HFFc6 (cell line): ENCODE measurements around the gene CLIC3. TPM values are rescaled to one million over a fixed set of nuclear protein-coding genes. Genes with fewer than 3 reads are reported as not detected.

Source experiments
- DNase-seq: peaks from one replicate; pipeline ENCODE4 v3.0.0-alpha.2; 2018
- H3K27ac Mint-ChIP-seq: 2 replicates; pipeline ENCODE4 v1.8.0; 2020; ENCODE audit warnings: mild to moderate bottlenecking, mixed read lengths
- H3K27me3 Mint-ChIP-seq: 2 replicates; pipeline ENCODE4 v1.8.0; 2021; ENCODE audit warnings: mild to moderate bottlenecking, moderate library complexity, mixed read lengths; ENCODE audit not compliant: insufficient read depth
- H3K36me3 Mint-ChIP-seq: 2 replicates; pipeline ENCODE4 v1.8.0; 2021; ENCODE audit warnings: low read depth, mixed read lengths
- H3K4me1 Mint-ChIP-seq: 2 replicates; pipeline ENCODE4 v1.8.0; 2020; ENCODE audit warnings: low read depth, mixed read lengths
- H3K4me3 Mint-ChIP-seq: 2 replicates; pipeline ENCODE4 v1.8.0; 2020; ENCODE audit warnings: mild to moderate bottlenecking, moderate library complexity, mixed read lengths
- H3K9me3 Mint-ChIP-seq: 2 replicates; pipeline ENCODE4 v1.8.0; 2020; ENCODE audit warnings: mild to moderate bottlenecking, mixed read lengths
- total RNA-seq, 6 experiments: library from RNA; stranded (reverse); fragmentation: NEBNext Ultra II Directional; extraction: Animal tissue kit (Norgen Biotek cat#: 25700); gene quantifications; 2 replicates in 1 of 6; 3 replicates in 5 of 6; pipeline ENCODE4 v1.2.3, GENCODE V29; 2021
- TF ChIP-seq, protein P1 (sequence below): fragments of 200-600 bp; sonication (generic); IDR thresholded peaks from 2 replicates; pipeline ENCODE4 v1.5.0; 2021; ENCODE audit warnings: antibody characterized with exemption, mild to moderate bottlenecking

Gene CLIC3
- total RNA-seq, 6 experiments from 2014 or later = 2.7 to 14.6 (median 4.0) TPM

DNA sequence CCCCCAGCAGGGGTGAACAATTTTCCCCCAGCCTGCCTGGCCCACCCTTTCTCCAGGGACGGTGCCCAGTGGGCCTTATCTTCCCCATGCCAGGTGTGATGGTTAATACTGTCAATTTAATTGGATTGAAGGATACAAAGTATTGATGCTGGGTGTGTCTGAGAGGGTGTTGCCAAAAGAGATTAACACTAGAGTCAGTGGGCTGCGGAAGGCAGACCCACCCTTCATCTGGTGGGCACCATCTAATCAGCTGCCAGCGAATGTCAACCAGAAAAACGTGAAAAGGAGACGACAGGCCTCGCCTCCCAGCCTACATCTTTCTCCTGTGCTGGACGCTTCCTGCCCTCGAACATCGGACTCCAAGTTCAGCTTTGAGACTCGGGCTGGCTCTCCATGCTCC is 41.1 kb upstream of the CLIC3 start:
- H3K4me3 Mint-ChIP-seq = no peak overlapping the region
- no peaks in the 10 kb centered on the region for H3K36me3 Mint-ChIP-seq
- H3K27ac Mint-ChIP-seq = no peak overlapping the region
- H3K4me1 Mint-ChIP-seq = no peaks in the 10 kb centered on the region
- TF ChIP-seq, protein P1, sequence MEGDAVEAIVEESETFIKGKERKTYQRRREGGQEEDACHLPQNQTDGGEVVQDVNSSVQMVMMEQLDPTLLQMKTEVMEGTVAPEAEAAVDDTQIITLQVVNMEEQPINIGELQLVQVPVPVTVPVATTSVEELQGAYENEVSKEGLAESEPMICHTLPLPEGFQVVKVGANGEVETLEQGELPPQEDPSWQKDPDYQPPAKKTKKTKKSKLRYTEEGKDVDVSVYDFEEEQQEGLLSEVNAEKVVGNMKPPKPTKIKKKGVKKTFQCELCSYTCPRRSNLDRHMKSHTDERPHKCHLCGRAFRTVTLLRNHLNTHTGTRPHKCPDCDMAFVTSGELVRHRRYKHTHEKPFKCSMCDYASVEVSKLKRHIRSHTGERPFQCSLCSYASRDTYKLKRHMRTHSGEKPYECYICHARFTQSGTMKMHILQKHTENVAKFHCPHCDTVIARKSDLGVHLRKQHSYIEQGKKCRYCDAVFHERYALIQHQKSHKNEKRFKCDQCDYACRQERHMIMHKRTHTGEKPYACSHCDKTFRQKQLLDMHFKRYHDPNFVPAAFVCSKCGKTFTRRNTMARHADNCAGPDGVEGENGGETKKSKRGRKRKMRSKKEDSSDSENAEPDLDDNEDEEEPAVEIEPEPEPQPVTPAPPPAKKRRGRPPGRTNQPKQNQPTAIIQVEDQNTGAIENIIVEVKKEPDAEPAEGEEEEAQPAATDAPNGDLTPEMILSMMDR = no peak
- no peak for DNase-seq
- no peaks in the 10 kb centered on the region; the same call in 1 of the 2 replicates for H3K27me3 Mint-ChIP-seq
- H3K9me3 Mint-ChIP-seq = no peaks in the 10 kb centered on the region

- no peak for DNase-seq
- H3K4me1 Mint-ChIP-seq = no peaks in the 10 kb centered on the region
- no peak overlapping the region for H3K4me3 Mint-ChIP-seq
- H3K9me3 Mint-ChIP-seq = no peaks in the 10 kb centered on the region
- H3K27ac Mint-ChIP-seq = no peak overlapping the region
- H3K36me3 Mint-ChIP-seq = no peaks in the 10 kb centered on the region
- TF ChIP-seq, protein P1 = no peak
- no peaks in the 10 kb centered on the region; the same call in 1 of the 2 replicates for H3K27me3 Mint-ChIP-seq
Measured at GRCh38 chr9:137037035-137037434, 40.7 kb upstream of the CLIC3 start.

GRCh38 chr9:137035937-137036336 is 39.6 kb upstream of the CLIC3 start:
- no peak for DNase-seq
- TF ChIP-seq, protein P1 = no peak
- Mint-ChIP-seq H3K4me1 (no peaks in the 10 kb centered on the region), H3K27ac (no peak overlapping the region), H3K36me3 (no peaks in the 10 kb centered on the region), H3K27me3 (no peaks in the 10 kb centered on the region; the same call in 1 of the 2 replicates), H3K9me3 (no peaks in the 10 kb centered on the region), H3K4me3 (no peak overlapping the region)

DNA sequence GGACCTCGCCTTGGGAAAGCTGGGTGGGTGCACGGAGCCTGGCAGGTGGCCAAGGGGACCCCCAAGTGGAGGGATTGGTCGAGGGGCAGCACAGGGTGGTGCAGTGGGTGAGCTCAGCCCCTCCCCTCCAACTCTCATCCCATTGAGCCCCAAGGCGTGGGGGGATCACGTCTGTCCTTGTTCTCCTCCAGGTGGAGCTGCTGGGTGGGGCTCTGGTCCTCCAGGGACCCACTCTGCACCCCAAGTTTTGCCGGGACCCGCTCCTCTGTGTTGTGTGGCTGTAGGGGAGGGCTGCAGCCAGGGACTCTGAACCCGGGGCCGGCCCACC is 39.1 kb upstream of the CLIC3 start:
- H3K27me3 Mint-ChIP-seq = no peaks in the 10 kb centered on the region; the same call in 1 of the 2 replicates
- no peak overlapping the region for H3K27ac Mint-ChIP-seq
- H3K9me3 Mint-ChIP-seq = no peaks in the 10 kb centered on the region

GRCh38 chr9:137034709-137035506 is 38.5 kb upstream of the CLIC3 start:
- no peaks in the 10 kb centered on the region for H3K9me3 Mint-ChIP-seq
- H3K27me3 Mint-ChIP-seq = no peaks in the 10 kb centered on the region; the same call in 1 of the 2 replicates
- H3K4me1 Mint-ChIP-seq = no peaks in the 10 kb centered on the region
- H3K27ac Mint-ChIP-seq = no peak overlapping the region
- TF ChIP-seq, protein P1 = peak; percentile 89
- H3K4me3 Mint-ChIP-seq = no peak overlapping the region
- H3K36me3 Mint-ChIP-seq = no peaks in the 10 kb centered on the region
- DNase-seq = peak; percentile 65

More for the DNA sequence above, 39.1 kb upstream of the CLIC3 start:
- no peak for DNase-seq
- no peaks in the 10 kb centered on the region for H3K4me1 Mint-ChIP-seq
- no peaks in the 10 kb centered on the region for H3K36me3 Mint-ChIP-seq
- no peak overlapping the region for H3K4me3 Mint-ChIP-seq
- TF ChIP-seq, protein P1 = peak; percentile 60
